Ramos (cell line): Measurements from ENCODE around the gene ENTPD8.

Experiments used
- in situ Hi-C: fragments of 300-500 bp; cut with MboI; formaldehyde crosslinking; loops from one replicate; pipeline ENCODE4 v1.14.3; 2022; ENCODE audit warnings: low sequenced_read_pairs; ENCODE audit not compliant: unreplicated experiment

The ENTPD8 gene

DNA sequence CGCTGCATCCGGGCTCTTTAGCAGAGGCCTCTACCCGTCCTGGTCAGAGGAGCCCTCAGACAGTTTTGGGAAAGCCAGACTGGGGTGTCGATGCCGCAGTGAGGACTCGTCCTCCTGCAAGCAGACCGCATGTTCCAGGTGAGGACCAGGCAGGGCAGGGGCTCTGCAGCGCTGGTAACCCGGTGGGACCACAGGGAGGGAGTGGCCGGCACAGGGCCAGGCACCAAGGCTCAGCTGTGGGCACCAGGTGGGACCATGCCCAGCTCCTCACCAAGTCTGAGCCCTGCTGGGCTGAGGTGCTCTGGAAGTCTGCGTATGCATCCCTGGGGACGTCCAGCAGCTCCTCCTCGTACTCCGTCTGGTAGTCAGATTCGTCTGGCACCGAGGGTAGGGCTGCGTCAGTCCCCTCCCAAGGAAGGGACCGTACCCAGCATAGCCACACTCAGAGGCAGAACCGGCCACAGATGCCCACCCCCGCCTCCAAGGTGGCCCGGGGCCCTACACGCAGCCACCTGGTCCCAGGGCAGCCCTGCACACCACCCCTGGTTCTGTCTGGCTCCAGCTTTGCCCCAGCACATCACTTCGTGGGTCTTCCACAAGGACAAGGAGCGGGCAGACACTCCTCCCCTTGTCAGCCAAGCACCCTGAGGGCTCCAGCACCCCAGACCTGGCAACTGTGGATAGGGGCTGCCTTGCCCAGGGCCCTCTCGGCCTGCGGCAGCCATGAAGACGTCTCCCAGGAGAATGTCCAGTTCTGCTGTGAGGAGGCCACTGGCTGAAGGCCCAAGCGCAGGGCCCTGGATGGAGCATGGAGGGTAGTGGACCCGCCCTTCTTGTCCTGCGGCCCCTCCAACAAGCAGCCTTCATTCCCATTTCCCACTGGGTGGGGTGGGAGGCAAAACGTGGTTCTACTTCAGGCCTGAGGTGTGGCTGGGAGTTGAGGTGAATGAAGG lies 19.5 kb upstream of the ENTPD8 start:
- in situ Hi-C loops: loop anchor here (25.0 kb wide), 1 partner anchor 673 kb away; the partner anchor contains the start of genes CCDC183 and TMEM141

DNA sequence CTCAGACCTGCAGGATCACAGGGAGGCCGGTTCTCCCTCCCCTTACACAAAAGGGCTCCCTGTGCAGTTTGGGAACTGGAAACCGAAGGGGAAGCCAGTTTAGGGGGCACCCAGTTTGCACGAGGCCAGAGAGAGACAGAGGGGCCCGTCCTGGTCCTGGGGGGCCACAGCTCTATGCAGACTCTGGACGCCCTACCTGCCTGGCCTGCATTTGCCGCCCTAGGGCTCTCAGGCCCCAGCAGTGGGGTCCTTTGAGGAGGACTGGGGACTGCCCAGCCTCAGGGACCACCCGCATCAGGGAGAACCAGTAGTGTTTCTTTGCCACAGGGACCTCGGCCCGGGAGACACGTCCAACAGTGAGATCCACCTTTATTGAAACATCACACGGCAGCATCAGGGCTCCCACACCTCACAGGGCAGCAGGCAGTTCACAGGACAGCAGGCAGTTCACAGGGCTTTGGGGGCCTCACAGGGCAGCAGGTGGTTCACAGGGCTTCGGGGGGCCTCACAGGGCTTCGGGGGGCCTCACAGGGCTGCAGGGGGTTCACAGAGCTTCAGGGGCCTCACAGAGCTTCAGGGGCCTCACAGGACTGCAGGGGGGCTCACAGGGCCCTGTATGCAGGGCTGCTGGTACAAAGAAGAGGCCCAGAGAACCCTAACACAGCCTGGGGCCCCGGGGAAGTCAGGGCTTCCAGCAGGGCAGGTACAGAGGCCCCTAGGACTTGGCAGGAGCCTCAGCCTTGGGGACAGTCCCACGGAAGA lies 18.6 kb upstream of the ENTPD8 start:
- in situ Hi-C loops: loop anchor here (25.0 kb wide), 1 partner anchor 672 kb away; the partner anchor contains the start of genes CCDC183 and TMEM141

- in situ Hi-C loops: loop anchor here (25.0 kb wide), 1 partner anchor 672 kb away; the partner anchor contains the start of genes CCDC183 and TMEM141
Measured at GRCh38 chr9:137459152-137459600, 18.0 kb upstream of the ENTPD8 start, which contains the start of gene NSMF. Gene NSMF (minus strand): TSS chr9:137459334. CDS start chr9:137459102, 232 bp downstream.

GRCh38 chr9:137458194-137459151 lies 17.3 kb upstream of the ENTPD8 start:
- in situ Hi-C loops: loop anchor here (25.0 kb wide), 1 partner anchor 671 kb away; the partner anchor contains the start of genes CCDC183 and TMEM141

DNA sequence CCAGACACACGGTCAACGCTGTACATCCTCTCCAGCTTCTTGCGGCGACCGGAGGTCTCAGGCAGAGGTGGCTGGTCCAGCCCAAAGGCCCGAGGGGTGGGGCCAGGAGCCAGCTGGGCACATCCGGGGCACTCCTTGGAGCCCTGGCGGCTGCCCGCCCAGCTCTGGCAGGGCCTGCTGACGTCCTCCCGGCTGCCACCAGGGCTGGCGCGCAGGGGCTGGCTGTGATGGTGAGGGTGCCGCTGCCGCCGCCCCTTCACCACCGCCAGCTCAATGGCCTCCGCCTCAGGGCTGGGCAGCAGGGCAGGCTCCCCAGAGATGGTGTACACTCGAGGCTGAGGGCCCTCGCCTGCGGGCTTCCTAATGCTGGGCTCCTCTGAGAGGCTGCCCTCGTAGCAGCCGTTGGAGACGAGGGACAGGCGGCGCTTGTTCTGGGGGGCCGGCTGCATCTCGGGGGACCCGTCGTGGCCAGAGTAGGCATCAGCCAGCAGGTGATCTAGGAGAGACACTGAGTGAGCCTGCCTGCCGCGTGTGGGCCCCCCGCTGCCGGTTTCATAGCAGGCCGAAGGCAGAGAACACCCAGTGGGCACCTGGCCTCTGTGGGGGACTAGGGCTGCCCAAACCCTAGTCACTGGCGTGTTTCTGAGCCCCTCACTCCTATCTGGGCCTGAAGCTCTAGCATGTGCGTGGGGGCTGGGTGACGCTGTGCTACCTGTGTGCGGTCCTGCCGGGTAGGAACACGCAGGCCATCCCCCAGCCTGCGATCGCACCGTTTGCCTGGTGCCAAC lies 16.4 kb upstream of the ENTPD8 start:
- in situ Hi-C loops: loop anchor here (25.0 kb wide), 1 partner anchor 670 kb away; the partner anchor contains the start of genes CCDC183 and TMEM141

DNA sequence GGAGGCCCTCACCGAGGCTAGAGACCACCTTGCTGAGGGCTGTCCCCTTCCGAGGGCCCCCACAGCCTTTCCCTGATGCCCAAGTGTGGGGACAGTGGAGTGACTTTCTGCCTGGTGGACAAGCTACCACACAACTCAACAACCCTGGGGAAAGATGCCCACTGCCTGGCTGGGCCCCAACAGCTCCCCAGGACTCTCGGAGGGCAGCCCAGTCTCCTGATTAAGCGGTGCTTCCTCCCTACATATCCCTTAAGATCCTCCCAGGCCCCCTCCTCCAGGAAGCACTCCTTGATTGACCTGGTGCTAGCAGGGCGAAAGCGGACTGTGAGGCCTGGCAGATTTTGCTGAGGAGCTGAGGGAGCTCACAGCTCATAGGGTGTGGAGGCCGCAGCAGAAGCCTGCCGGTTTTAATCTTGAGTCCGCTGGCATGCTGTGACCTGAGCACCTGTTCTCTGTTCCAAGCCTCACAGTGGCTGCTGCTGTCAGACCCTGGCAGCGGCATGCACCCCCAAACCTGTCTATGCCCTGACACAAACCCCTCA lies 15.8 kb upstream of the ENTPD8 start:
- in situ Hi-C loops: loop anchor here (25.0 kb wide), 1 partner anchor 670 kb away; the partner anchor contains the start of genes CCDC183 and TMEM141

DNA sequence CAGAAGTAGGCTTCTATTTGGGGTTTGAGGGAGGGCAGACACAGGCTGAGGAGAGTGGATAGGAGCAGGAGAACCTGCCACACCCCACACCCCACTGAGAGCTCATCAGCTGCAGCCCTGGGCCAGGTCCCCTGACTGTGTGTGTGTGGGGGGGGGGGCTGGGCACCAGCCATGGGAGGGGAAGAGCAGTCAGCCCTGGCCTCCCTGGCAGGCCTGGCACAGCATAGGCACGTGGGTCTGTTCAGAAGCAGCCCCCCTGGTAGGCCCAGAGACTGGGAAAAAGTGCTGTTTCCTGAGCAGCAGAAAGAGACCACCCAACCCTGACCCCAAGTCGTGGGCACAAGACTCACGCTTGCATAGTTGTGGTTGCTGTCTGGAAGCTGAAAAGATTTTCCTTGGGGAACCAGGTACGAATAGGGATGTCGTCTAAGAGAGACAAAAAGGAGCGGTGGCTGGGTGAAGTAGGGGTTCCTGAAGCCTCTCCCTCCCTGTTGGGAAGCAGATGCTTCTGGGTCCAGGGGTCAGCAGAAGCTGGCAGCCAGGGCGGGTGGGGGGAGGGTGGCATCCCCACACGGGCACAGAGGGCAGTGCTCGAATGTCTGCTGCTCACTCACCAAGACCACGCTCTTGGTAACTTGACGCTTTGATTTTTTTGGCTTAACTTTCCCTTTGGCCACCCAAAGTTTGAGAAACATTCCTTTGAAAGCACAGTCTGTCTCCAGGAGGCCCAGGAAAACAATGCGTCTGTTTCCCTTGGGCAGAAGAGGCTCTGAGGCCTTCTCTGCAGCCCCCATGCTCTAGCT lies 15.1 kb upstream of the ENTPD8 start:
- in situ Hi-C loops: loop anchor here (25.0 kb wide), 1 partner anchor 669 kb away; the partner anchor contains the start of genes CCDC183 and TMEM141

GRCh38 chr9:137455359-137455991 lies 14.3 kb upstream of the ENTPD8 start:
- in situ Hi-C loops: loop anchor here (25.0 kb wide), 1 partner anchor 668 kb away; the partner anchor contains the start of genes CCDC183 and TMEM141

- in situ Hi-C loops: loop anchor here (25.0 kb wide), 1 partner anchor 667 kb away; the partner anchor contains the start of genes CCDC183 and TMEM141
Measured at GRCh38 chr9:137454597-137455358, 13.6 kb upstream of the ENTPD8 start.

GRCh38 chr9:137454145-137454596 lies 13.0 kb upstream of the ENTPD8 start:
- in situ Hi-C loops: loop anchor here (25.0 kb wide), 1 partner anchor 667 kb away; the partner anchor contains the start of genes CCDC183 and TMEM141

DNA sequence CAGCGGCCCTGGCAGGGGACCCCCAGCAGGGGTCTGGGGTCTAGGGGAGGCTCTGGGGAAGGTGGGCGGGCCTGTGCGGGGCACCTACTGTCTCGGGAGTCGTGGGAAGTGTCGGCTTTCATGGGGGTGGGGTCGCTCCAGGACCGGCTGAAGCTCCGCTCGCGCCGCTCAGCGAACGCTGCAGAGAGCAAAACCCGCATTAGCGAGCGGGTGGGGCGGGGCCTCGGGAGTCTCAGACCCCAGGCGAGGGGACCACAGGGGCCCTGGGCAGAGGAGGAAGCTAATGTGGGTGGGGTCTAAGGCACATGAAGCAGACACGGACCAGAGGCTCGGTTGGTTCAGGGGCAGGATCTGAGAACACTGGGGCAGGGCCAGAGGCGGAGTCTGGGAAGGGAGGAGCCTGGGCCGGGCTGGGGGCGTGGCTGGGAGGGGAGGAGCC lies 12.5 kb upstream of the ENTPD8 start:
- in situ Hi-C loops: loop anchor here (25.0 kb wide), 1 partner anchor 666 kb away; the partner anchor contains the start of genes CCDC183 and TMEM141

- in situ Hi-C loops: loop anchor here (25.0 kb wide), 1 partner anchor 666 kb away; the partner anchor contains the start of genes CCDC183 and TMEM141
Measured at GRCh38 chr9:137452761-137453642, 11.8 kb upstream of the ENTPD8 start.

GRCh38 chr9:137452006-137452760 lies 11.0 kb upstream of the ENTPD8 start:
- in situ Hi-C loops: loop anchor here (25.0 kb wide), 1 partner anchor 665 kb away; the partner anchor contains the start of genes CCDC183 and TMEM141
